ENCODE measurements around the gene IPO13. TPM values are rescaled to one million over a fixed set of nuclear protein-coding genes. Genes with fewer than 3 reads are reported as not detected.

IPO13 gene
- polyA plus RNA-seq, 1 of the 3 experiments (the other 2 are of a cell fraction): 15.5 TPM

- no peak overlapping the region for H3K9ac ChIP-seq
- no peak overlapping the region for H2AFZ ChIP-seq (ENCODE audit: low read depth)
- POLR2A ChIA-PET: no interaction called here
- no peaks in the 10 kb centered on the region for H3K9me2 ChIP-seq
- H3K27me3 ChIP-seq (ENCODE audit: insufficient read depth): no peaks in the 10 kb centered on the region
- H3K4me3 ChIP-seq (ENCODE audit: low read depth in 2 of 2, low read length in 1 of 2): no peak overlapping the region
- no peaks in the 10 kb centered on the region for H3K9me3 ChIP-seq
- peaks cover 0 to 3% of the 10 kb centered on the region in 2 experiments; a peak in 2 of 4 replicates for H3K4me1 ChIP-seq (ENCODE audit: control insufficient read depth in 1 of 2, insufficient read depth in 2 of 2, low read depth in 1 of 2, low read length in 1 of 2)
- CTCF ChIA-PET: interaction anchor here (0.7 to 15.4 kb wide), 6 partner anchors 12 to 334 kb away, joined by 3 to 533 read pairs (median 4); no protein-coding TSS in a partner anchor
- H4K20me1 ChIP-seq (ENCODE audit: insufficient read depth): no peaks in the 10 kb centered on the region
- H3K36me3 ChIP-seq (replicated peaks in 1 of 2; ENCODE audit: control insufficient read depth in 1 of 2, insufficient read depth in 2 of 2, low read length in 1 of 2): peaks cover 2 to 11% of the 10 kb centered on the region in 2 experiments
- DNase-seq: no peak
- no peaks in the 10 kb centered on the region for H3K79me2 ChIP-seq (ENCODE audit: insufficient read depth)
- 98% methylated on average over 4 of the region's 10 CpGs for WGBS (ENCODE audit: low lambda C conversion rate)
- H3K27ac ChIP-seq (ENCODE audit: low read depth in 2 of 2, low read length in 1 of 2): no peak overlapping the region
- H3F3A ChIP-seq (replicated peaks; ENCODE audit: insufficient read depth): no peaks in the 10 kb centered on the region
- TF ChIP-seq RAD21 (IDR thresholded peaks at IDR 0.05; ENCODE audit: low read length) (peak; percentile 28; the same call in 1 of the 2 replicates), SMC3 (IDR thresholded peaks at IDR 0.05; ENCODE audit: low read depth, low read length) (0 out of 2 replicates have a peak, but pooled peaks have one; percentile 15), CTCF (IDR thresholded peaks at IDR 0.05) (peak; percentile 47), REST (IDR thresholded peaks at IDR 0.05; ENCODE audit: low read depth, low read length) (no peak)
- H3K4me2 ChIP-seq: no peak overlapping the region
Observed at GRCh38 chr1:43930168-43930948, 16.4 kb upstream of the IPO13 start.

- ChIA-PET CTCF (interaction anchor here (0.7 to 15.4 kb wide), 4 partner anchors 12 to 167 kb away, joined by 3 to 533 read pairs (median 90); no protein-coding TSS in a partner anchor), POLR2A (no interaction called here)
- Histone ChIP-seq H3K36me3 (replicated peaks in 1 of 2; ENCODE audit: control insufficient read depth in 1 of 2, insufficient read depth in 2 of 2, low read length in 1 of 2) (peaks cover 0 to 7% of the 10 kb centered on the region in 2 experiments), H3K79me2 (ENCODE audit: insufficient read depth) (no peaks in the 10 kb centered on the region), H3K9ac (no peak overlapping the region), H2AFZ (ENCODE audit: low read depth) (no peak overlapping the region), H3K27me3 (ENCODE audit: insufficient read depth) (no peaks in the 10 kb centered on the region), H3K27ac (ENCODE audit: low read depth in 2 of 2, low read length in 1 of 2) (no peak overlapping the region), H3F3A (replicated peaks; ENCODE audit: insufficient read depth) (no peaks in the 10 kb centered on the region), H3K9me2 (no peaks in the 10 kb centered on the region), H3K4me1 (ENCODE audit: control insufficient read depth in 1 of 2, insufficient read depth in 2 of 2, low read depth in 1 of 2, low read length in 1 of 2) (peaks cover 0 to 5% of the 10 kb centered on the region in 2 experiments; a peak in 2 of 4 replicates), H3K9me3 (no peaks in the 10 kb centered on the region), H4K20me1 (ENCODE audit: insufficient read depth) (no peaks in the 10 kb centered on the region), H3K4me2 (no peak overlapping the region), H3K4me3 (ENCODE audit: low read depth in 2 of 2, low read length in 1 of 2) (no peak overlapping the region)
- 96% methylated on average over 2 of the region's 4 CpGs for WGBS (ENCODE audit: low lambda C conversion rate)
- DNase-seq: no peak
- TF ChIP-seq TCF12 (IDR thresholded peaks at IDR 0.05): no peak
- no peak for TF ChIP-seq EP300 (IDR thresholded peaks at IDR 0.05; ENCODE audit: borderline replicate concordance in 1 of 2, low read depth in 1 of 2, low read length in 1 of 2)
- no peak for TF ChIP-seq GABPA (IDR thresholded peaks at IDR 0.05; ENCODE audit: low read depth)
- TF ChIP-seq YY1 (IDR thresholded peaks at IDR 0.05; ENCODE audit: low read depth): no peak
- TF ChIP-seq CHD2 (IDR thresholded peaks at IDR 0.05; ENCODE audit: low read length, partially characterized antibody): no peak
- no peak for TF ChIP-seq SIN3A (IDR thresholded peaks at IDR 0.05; ENCODE audit: borderline replicate concordance, low read depth, low read length)
- TF ChIP-seq IRF3 (IDR thresholded peaks at IDR 0.05; ENCODE audit: low read depth, low read length): no peak
- no peak for TF ChIP-seq RAD21 (IDR thresholded peaks at IDR 0.05; ENCODE audit: low read length)
- TF ChIP-seq FOXJ3 (CRISPR knock-in tag; IDR thresholded peaks at IDR 0.05): no peak
- TF ChIP-seq CTCF (IDR thresholded peaks at IDR 0.05): no peak
- TF ChIP-seq EZH2phosphoT487 (IDR thresholded peaks at IDR 0.05; ENCODE audit: borderline replicate concordance, low read depth): no peak
- no peak for TF ChIP-seq NRF1 (IDR thresholded peaks at IDR 0.05; ENCODE audit: low read depth, low read length)
- no peak for TF ChIP-seq USF1 (IDR thresholded peaks at IDR 0.05; ENCODE audit: borderline replicate concordance, low read depth)
Observed at GRCh38 chr1:43930949-43931275, 15.8 kb upstream of the IPO13 start.

All from SK-N-SH (cell line).